SH-SY5Y (cell line): ENCODE data around the gene STAP2.

ENCODE experiments used
- GATA2 ChIP-seq: IDR thresholded peaks from 2 replicates; pipeline ENCODE4 v1.6.1; 2011; ENCODE audit warnings: mild to moderate bottlenecking, low read depth, low read length
- GATA3 ChIP-seq: IDR thresholded peaks from 2 replicates; pipeline ENCODE4 v1.6.1; 2011; ENCODE audit warnings: low read depth, mild to moderate bottlenecking, low read length, moderate library complexity

DNA sequence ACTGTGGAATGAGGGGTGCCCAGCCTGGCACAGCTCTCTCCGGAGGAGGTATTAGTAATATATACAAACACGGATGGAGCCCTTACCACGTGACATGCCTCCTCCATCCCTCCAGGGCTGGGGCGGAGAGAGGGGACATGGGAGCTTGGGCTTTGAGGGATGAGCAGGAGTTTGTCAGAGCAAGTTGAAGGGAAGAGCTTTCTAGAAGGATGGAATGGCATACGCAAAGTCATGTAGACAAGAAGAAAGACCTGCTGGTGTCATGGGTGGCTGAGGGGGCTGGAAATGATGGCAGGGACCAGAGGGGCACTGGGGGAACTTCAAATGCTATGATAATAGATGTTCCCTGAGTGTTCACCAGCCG lies 7.4 kb upstream of the STAP2 start:
- TF ChIP-seq GATA3: no peak
- TF ChIP-seq GATA2: no peak
